NK-92 treated with Interleukin-12 subunit alpha and Interleukin-12 subunit beta, amount 100 ng/mL, for 24 hours (cell line): ENCODE measurements around the gene GPR65.

Source experiments
- DNase-seq: peaks from one replicate; lab custom pipeline; 2025; lab: John Stamatoyannopoulos, UW

The GPR65 gene

DNA sequence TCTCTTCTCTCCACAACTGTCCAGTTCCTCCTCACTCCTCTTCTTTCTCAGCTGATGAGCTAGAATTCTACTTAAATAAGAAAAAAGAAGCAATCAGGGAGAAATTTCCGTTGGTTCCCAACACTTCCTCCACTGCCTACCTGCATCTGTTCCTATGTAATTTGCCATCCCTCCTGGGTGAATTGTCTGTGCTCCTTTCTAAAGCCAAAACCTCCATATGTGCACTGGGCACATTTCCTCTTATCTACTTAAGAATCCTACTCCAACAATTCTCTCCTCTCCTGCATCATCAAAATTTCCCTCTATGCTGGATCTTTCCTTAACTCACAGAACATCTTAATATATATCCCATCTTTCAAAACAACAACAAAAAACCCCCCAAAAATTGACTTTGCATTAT, 35.2 kb downstream of the GPR65 start:
- no peak for DNase-seq

DNA sequence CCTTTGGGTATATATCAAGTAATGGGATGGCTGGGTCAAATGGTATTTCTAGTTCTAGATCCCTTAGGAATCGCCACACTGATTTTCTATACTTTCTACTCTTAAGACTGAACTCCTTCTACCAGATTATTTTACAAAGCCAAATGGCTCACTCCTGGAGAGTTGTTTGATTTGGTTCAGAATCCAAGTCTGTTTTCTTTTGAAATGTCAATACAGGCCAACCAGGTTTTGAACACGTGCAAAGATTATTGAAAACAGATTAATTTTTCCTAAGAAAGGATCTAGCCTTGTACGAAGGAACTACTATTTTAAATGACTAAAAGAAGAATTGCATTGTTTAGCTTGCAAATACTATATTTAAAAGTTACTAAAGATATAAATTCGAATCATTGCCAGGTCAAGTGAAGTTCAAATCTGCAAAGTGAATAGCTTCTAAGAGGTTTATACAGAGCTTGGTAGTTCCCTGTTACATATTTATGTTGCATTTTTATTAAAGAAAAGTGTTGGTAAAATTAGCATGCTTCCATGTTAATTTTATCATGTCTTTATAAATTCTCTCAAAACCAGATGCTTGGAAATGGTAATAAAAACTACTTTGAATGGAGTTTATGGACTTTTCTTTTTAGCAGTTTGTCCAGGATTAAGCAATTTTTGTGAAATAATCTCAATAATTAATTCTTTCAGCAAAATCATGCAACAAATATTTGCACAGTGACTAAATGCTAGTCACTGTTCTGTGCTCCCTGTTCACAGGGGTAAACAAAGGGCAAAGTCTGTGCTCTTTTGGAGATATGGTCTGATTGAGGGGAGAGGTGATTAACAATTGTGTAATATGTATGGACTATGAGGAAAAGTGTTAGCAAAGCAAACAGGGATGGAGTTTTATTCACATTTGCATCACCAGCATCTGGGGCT, 38.9 kb downstream of the GPR65 start:
- no peak for DNase-seq

DNA sequence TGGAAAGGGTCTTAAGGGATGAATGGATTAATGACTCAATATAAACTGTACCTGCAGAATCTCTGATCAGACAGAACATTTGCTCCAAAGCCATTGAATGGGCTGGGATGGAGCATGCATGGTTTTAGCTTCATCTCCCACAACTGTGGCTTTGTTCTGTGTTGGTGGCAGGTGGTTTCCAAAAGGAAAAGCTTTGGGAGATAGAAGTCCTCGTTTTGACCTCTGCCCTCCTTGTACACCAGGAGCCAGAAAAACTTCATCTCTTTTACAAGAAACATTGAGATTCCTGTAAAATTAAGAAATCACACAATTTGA, 39.5 kb downstream of the GPR65 start:
- DNase-seq: no peak

DNA sequence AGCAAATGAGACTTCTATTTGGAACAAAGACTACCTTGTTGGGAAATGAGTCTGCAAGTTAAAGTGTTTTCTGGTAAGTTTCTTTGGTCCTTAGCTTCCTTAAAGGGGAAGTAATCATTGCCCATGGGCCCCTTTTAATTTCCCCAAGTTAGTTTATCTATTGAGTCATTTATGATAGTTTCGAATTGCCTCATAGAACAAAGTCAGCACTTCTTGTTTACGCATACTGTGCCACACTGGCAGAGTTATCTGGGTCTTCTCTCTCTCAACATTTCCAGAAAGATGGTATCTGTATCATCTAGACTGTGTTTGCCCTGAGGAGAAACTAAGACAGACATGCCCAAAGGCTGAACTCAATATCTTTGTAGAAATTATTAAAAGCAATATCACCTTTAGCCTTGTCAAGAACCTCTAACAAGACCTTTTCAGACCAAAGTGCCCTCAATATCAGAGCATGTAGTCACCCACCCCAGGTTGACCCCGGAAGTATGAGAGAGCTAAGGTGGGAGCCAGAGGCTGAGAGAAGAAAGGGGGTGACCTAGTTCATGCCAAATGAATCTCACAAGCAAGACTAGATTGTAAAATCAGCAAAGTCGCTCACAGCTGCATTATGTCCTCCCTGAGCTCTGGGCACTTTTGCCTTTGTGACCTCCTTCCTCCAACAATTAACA, 40.0 kb downstream of the GPR65 start:
- DNase-seq: no peak

DNA sequence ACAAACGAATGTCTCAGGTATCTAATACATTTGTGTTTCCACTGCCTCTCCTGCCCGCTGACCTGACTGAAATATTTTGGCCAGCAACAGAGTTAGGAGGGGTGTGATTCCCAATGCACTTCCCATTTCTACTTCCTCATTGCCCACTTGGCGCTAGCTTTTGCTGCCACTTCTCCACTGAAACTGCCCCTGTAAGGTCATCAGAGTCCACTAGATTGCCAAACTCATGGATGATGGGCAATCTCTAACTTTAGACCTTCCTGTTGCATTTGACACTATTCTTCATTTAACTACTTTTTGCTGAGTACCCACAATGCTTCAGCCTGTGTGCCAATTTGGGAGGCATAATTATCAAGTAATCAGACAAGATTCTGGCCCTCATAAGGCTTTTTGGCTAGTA, 40.8 kb downstream of the GPR65 start:
- no peak for DNase-seq

DNA sequence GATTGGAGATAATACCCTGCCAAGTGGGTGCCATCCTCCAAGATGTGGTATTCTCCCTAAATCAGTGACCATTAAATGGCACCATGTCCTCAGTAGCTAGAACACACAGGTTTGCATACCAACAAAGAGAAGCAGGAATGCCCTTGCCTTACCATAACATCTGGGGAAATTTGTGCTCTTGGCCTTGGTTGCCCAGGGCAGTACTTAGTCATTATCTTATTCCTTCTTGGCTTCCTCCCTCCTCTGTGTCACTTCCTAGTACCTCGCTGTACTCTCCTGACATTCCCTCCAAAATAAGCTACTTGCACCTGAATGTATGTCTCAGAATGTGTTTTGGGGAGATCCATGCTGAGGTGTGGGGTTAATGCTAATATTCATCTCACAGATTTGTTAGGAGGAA, 43.4 kb downstream of the GPR65 start:
- no peak for DNase-seq

DNA sequence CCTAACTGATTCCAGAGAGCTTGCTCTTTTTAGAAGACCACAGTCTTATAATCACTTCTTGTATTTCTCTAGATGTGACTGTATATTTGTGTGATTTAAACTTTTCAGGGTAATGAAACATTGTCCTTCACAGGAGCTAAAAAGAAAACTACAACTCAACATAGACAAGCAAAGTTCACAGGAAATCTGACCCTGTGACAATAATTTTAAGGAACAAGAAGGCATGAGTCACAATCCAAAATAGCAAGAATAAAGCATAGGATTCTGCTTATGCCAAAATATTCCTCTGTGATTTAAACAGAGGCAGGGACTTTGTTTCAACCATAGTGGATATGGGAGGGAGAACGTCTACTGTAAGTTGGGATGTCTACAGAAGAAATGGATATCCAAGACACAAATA, 44.3 kb downstream of the GPR65 start:
- DNase-seq: no peak

DNA sequence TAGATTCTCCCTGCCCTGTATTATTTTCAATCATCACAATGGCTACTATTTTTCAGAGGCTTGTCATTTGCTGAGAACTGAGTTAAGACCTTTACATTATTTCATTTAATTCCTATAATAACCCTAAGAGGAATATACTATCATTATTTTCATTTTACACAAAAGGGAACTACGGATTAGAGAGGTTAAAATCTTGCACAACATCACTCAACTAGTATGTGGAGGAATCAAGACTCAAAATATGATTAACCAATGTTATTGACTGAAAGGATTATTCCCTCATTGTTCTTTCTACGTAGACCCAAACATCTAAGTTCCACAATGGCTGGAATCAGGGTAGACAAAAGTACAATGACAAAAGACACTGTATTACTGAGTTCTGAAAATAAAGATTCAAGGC, 45.0 kb downstream of the GPR65 start:
- DNase-seq: no peak

DNA sequence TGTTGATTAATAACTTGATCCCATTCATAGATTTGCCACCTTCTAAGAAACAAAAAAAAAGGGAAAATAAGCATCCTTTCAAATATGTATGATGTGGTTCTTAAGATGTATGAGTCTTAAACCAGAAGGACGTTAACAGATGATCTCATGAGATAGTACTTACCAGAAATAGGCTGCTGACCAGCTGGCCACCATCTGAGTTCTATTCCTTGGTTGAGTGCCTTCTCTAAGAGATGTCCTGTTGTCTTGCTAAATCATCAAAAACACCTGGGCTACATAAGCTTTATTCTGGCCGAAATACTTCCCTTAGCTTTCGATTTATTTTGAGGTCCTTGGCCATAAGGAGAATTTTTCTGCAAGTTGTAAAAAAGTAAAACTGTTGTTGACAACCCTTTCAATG, 55.6 kb downstream of the GPR65 start:
- DNase-seq: no peak

DNA sequence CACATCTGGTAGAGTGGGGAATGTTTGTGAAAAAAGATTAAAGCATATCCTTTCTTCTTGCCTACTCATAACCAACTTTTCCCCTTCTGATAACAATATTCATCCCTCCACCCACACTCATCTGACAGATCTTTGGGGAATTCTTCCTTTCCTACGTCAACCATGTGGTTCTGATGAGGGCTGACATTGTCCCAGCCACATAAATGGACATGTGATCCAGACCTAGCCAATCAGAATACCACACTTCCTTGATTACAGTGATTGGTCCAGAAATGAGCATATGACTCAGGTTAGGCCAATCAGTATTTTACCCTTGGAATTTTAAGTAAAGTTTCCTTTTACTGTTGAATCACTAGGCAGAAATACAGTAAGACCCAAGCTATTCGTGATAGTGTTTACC, 58.9 kb downstream of the GPR65 start:
- no peak for DNase-seq
